ENCODE results near the gene FOXC1.

The FOXC1 gene

GRCh38 chr6:1635305-1636010 is 25.7 kb downstream of the FOXC1 start:
- TF ChIP-seq CTCF (IDR thresholded peaks at IDR 0.05; ENCODE audit: control extremely low read depth, extremely low read depth, low read depth, missing control alignments): no peak
- ChIA-PET POLR2A (no interaction called here), CTCF (no interaction called here)
- DNase-seq (ENCODE audit: extremely low spot score): no peak

GRCh38 chr6:1636272-1636825 is 26.6 kb downstream of the FOXC1 start:
- CTCF ChIA-PET: interaction anchor here (1.3 kb wide), 1 partner anchor 13 kb away, joined by 3 read pairs; no protein-coding TSS in a partner anchor
- POLR2A ChIA-PET: no interaction called here

GRCh38 chr6:1636971-1637871 is 27.5 kb downstream of the FOXC1 start:
- ChIA-PET POLR2A (no interaction called here), CTCF (interaction anchor here (1.3 kb wide), 1 partner anchor 12 kb away, joined by 3 read pairs; no protein-coding TSS in a partner anchor)
- no peak for TF ChIP-seq CTCF (IDR thresholded peaks at IDR 0.05; ENCODE audit: control extremely low read depth, extremely low read depth, low read depth, missing control alignments)
- DNase-seq (ENCODE audit: extremely low spot score): no peak

More at GRCh38 chr6:1636272-1636825, 26.6 kb downstream of the FOXC1 start:
- DNase-seq (ENCODE audit: extremely low spot score): no peak
- TF ChIP-seq CTCF (IDR thresholded peaks at IDR 0.05; ENCODE audit: control extremely low read depth, extremely low read depth, low read depth, missing control alignments): no peak

- ChIA-PET CTCF (interaction anchor here (1.2 kb wide), 1 partner anchor 1056 kb away, joined by 3 read pairs; no protein-coding TSS in a partner anchor), POLR2A (no interaction called here)
- TF ChIP-seq CTCF (IDR thresholded peaks at IDR 0.05; ENCODE audit: control extremely low read depth, extremely low read depth, low read depth, missing control alignments): no peak
- no peak for DNase-seq (ENCODE audit: extremely low spot score)
Measured at GRCh38 chr6:1639430-1639829, 29.7 kb downstream of the FOXC1 start.

- TF ChIP-seq CTCF (IDR thresholded peaks at IDR 0.05; ENCODE audit: control extremely low read depth, extremely low read depth, low read depth, missing control alignments): no peak
- DNase-seq (ENCODE audit: extremely low spot score): no peak
- CTCF ChIA-PET: no interaction called here
- POLR2A ChIA-PET: no interaction called here
Measured at GRCh38 chr6:1640476-1640875, 30.8 kb downstream of the FOXC1 start.

- no peak for TF ChIP-seq CTCF (IDR thresholded peaks at IDR 0.05; ENCODE audit: control extremely low read depth, extremely low read depth, low read depth, missing control alignments)
- no peak for DNase-seq (ENCODE audit: extremely low spot score)
- CTCF ChIA-PET: interaction anchor here (1.4 kb wide), 1 partner anchor 15 kb away, joined by 5 read pairs; no protein-coding TSS in a partner anchor
- POLR2A ChIA-PET: no interaction called here
Measured at GRCh38 chr6:1641343-1641885, 31.7 kb downstream of the FOXC1 start.

All from GM10248 (cell line).